ENCODE results near the gene ZNF614. TPM values are rescaled to one million over a fixed set of nuclear protein-coding genes. Genes with fewer than 3 reads are reported as not detected.

The ZNF614 gene
- total and polyA plus RNA-seq, 9 of the 15 experiments (the other 6 are each of a cell fraction or from before 2014, with no cell fraction given): 4.9 to 16.3 (median 11.4) TPM

DNA sequence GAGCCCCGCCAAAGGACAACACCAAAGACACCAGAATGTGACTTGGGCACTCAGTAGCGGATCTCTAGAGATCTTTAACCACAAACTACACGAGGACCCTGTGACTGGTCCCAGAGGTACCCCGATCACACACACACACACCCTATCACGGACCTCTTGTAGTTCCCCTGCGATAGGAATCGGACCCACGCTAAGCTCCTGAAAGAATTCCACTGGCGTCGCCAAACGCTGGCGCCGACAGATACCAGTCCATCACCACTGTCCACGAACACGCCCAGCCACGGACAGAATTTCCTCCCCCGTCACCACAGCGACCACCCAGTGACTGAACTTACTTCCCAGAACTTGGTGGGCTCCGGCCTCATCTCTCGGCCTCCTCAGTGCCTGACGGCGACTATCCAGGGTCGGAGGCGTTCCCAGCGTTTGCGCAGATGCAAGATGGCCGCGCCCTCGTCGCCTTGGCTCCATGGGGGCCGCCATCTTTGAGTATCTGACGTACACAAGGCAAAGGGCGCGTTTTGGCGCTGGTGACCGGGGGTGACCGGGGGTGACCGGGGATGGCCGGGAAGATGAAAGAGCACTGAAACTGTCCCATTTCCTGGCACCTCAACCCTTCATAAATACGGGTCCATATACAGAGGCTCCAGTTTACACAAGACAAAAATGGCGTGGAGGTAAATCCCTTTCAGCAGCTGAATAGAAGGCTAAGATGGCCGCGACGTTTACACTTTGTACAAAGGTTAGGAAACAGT, 20.2 kb downstream of the ZNF614 start, which contains the start of gene ZNF615 (continued):
- TF ChIP-seq, protein P1, sequence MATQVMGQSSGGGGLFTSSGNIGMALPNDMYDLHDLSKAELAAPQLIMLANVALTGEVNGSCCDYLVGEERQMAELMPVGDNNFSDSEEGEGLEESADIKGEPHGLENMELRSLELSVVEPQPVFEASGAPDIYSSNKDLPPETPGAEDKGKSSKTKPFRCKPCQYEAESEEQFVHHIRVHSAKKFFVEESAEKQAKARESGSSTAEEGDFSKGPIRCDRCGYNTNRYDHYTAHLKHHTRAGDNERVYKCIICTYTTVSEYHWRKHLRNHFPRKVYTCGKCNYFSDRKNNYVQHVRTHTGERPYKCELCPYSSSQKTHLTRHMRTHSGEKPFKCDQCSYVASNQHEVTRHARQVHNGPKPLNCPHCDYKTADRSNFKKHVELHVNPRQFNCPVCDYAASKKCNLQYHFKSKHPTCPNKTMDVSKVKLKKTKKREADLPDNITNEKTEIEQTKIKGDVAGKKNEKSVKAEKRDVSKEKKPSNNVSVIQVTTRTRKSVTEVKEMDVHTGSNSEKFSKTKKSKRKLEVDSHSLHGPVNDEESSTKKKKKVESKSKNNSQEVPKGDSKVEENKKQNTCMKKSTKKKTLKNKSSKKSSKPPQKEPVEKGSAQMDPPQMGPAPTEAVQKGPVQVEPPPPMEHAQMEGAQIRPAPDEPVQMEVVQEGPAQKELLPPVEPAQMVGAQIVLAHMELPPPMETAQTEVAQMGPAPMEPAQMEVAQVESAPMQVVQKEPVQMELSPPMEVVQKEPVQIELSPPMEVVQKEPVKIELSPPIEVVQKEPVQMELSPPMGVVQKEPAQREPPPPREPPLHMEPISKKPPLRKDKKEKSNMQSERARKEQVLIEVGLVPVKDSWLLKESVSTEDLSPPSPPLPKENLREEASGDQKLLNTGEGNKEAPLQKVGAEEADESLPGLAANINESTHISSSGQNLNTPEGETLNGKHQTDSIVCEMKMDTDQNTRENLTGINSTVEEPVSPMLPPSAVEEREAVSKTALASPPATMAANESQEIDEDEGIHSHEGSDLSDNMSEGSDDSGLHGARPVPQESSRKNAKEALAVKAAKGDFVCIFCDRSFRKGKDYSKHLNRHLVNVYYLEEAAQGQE (IDR thresholded peaks at IDR 0.05; ENCODE audit: borderline replicate concordance): no peak
- TF ChIP-seq, protein P1 (CRISPR knock-in tag; IDR thresholded peaks at IDR 0.05; ENCODE audit: low read depth): no peak
- TF ChIP-seq SP1 (CRISPR knock-in tag; IDR thresholded peaks at IDR 0.05) (no peak), GATAD2B (IDR thresholded peaks at IDR 0.05; ENCODE audit: borderline replicate concordance) (no peak), ZC3H8 (IDR thresholded peaks at IDR 0.05) (no peak)
- TF ChIP-seq, protein P2, sequence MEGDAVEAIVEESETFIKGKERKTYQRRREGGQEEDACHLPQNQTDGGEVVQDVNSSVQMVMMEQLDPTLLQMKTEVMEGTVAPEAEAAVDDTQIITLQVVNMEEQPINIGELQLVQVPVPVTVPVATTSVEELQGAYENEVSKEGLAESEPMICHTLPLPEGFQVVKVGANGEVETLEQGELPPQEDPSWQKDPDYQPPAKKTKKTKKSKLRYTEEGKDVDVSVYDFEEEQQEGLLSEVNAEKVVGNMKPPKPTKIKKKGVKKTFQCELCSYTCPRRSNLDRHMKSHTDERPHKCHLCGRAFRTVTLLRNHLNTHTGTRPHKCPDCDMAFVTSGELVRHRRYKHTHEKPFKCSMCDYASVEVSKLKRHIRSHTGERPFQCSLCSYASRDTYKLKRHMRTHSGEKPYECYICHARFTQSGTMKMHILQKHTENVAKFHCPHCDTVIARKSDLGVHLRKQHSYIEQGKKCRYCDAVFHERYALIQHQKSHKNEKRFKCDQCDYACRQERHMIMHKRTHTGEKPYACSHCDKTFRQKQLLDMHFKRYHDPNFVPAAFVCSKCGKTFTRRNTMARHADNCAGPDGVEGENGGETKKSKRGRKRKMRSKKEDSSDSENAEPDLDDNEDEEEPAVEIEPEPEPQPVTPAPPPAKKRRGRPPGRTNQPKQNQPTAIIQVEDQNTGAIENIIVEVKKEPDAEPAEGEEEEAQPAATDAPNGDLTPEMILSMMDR (IDR thresholded peaks at IDR 0.05 in 2 of 3, conservative IDR thresholded peaks at IDR 0.05 in 1 of 3; ENCODE audit: insufficient read depth in 2 of 3, low read depth in 1 of 3, low read length in 3 of 3): peak in 1 of 3 experiments; percentile 6; a peak in 1 of 6 replicates
- TF ChIP-seq, protein P3, sequence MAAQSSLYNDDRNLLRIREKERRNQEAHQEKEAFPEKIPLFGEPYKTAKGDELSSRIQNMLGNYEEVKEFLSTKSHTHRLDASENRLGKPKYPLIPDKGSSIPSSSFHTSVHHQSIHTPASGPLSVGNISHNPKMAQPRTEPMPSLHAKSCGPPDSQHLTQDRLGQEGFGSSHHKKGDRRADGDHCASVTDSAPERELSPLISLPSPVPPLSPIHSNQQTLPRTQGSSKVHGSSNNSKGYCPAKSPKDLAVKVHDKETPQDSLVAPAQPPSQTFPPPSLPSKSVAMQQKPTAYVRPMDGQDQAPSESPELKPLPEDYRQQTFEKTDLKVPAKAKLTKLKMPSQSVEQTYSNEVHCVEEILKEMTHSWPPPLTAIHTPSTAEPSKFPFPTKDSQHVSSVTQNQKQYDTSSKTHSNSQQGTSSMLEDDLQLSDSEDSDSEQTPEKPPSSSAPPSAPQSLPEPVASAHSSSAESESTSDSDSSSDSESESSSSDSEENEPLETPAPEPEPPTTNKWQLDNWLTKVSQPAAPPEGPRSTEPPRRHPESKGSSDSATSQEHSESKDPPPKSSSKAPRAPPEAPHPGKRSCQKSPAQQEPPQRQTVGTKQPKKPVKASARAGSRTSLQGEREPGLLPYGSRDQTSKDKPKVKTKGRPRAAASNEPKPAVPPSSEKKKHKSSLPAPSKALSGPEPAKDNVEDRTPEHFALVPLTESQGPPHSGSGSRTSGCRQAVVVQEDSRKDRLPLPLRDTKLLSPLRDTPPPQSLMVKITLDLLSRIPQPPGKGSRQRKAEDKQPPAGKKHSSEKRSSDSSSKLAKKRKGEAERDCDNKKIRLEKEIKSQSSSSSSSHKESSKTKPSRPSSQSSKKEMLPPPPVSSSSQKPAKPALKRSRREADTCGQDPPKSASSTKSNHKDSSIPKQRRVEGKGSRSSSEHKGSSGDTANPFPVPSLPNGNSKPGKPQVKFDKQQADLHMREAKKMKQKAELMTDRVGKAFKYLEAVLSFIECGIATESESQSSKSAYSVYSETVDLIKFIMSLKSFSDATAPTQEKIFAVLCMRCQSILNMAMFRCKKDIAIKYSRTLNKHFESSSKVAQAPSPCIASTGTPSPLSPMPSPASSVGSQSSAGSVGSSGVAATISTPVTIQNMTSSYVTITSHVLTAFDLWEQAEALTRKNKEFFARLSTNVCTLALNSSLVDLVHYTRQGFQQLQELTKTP (IDR thresholded peaks at IDR 0.05; ENCODE audit: low read depth in 1 of 2, partially characterized antibody in 2 of 2): no peak
- TF ChIP-seq, protein P4, sequence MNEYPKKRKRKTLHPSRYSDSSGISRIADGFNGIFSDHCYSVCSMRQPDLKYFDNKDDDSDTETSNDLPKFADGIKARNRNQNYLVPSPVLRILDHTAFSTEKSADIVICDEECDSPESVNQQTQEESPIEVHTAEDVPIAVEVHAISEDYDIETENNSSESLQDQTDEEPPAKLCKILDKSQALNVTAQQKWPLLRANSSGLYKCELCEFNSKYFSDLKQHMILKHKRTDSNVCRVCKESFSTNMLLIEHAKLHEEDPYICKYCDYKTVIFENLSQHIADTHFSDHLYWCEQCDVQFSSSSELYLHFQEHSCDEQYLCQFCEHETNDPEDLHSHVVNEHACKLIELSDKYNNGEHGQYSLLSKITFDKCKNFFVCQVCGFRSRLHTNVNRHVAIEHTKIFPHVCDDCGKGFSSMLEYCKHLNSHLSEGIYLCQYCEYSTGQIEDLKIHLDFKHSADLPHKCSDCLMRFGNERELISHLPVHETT (CRISPR knock-in tag; conservative IDR thresholded peaks at IDR 0.05 in 1 of 2, IDR thresholded peaks at IDR 0.05 in 1 of 2): peak in 1 of 2 experiments; percentile 32; a peak in 1 of 4 replicates

Measured in K562 (cell line).